Measurements from ENCODE around the gene CCND1.

- no peak for TF ChIP-seq CTCF (IDR thresholded peaks at IDR 0.05)
- TF ChIP-seq POLR2A (IDR thresholded peaks at IDR 0.05): no peak
Observed at GRCh38 chr11:69697469-69697843, 56.5 kb downstream of the CCND1 start.

All from right lobe of liver (tissue), 4 donors.